ENCODE measurements around the gene CPE. TPM values are rescaled to one million over a fixed set of nuclear protein-coding genes. Genes with fewer than 3 reads are reported as not detected.
"Not testable (repeated sequence)": the region's sequence is repeated elsewhere in the genome, so short reads cannot be mapped to it uniquely, and the experiment has no call there.

Gene CPE
- polyA plus RNA-seq, 1 of the 3 experiments (the other 2 are of a cell fraction) = 18.2 TPM

GRCh38 chr4:165450871-165451270 is 72.1 kb downstream of the CPE start:
- no peaks in the 10 kb centered on the region for H3K9me2 ChIP-seq
- TF ChIP-seq FOXJ3 (CRISPR knock-in tag; IDR thresholded peaks at IDR 0.05) = no peak
- TF ChIP-seq SMC3 (IDR thresholded peaks at IDR 0.05; ENCODE audit: low read depth, low read length) = no peak
- no peak for TF ChIP-seq FOSL2 (IDR thresholded peaks at IDR 0.05; ENCODE audit: borderline replicate concordance, low read depth)
- no peak for TF ChIP-seq YY1 (IDR thresholded peaks at IDR 0.05; ENCODE audit: low read depth)
- no peak for TF ChIP-seq RAD21 (IDR thresholded peaks at IDR 0.05; ENCODE audit: low read length)
- no peak for TF ChIP-seq TEAD4 (IDR thresholded peaks at IDR 0.05; ENCODE audit: borderline replicate concordance, insufficient read depth)
- no peak for TF ChIP-seq REST (IDR thresholded peaks at IDR 0.05; ENCODE audit: low read depth, low read length)
- no peak overlapping the region for H3K4me2 ChIP-seq
- no peak overlapping the region for H2AFZ ChIP-seq (ENCODE audit: low read depth)
- ChIA-PET POLR2A (no interaction called here), CTCF (no interaction called here)
- no peaks in the 10 kb centered on the region for H3F3A ChIP-seq (replicated peaks; ENCODE audit: insufficient read depth)
- no peaks in the 10 kb centered on the region for H3K27me3 ChIP-seq (ENCODE audit: insufficient read depth)
- DNase-seq = no peak
- no peak overlapping the region for H3K27ac ChIP-seq (ENCODE audit: low read depth in 2 of 2, low read length in 1 of 2)
- H4K20me1 ChIP-seq (ENCODE audit: insufficient read depth) = no peaks in the 10 kb centered on the region
- no peaks in the 10 kb centered on the region for H3K9me3 ChIP-seq
- H3K79me2 ChIP-seq (ENCODE audit: insufficient read depth) = no peaks in the 10 kb centered on the region
- H3K9ac ChIP-seq = no peak overlapping the region
- no peaks in the 10 kb centered on the region for H3K36me3 ChIP-seq (replicated peaks in 1 of 2; ENCODE audit: control insufficient read depth in 1 of 2, insufficient read depth in 2 of 2, low read length in 1 of 2)
- H3K4me3 ChIP-seq (ENCODE audit: low read depth in 2 of 2, low read length in 1 of 2) = no peak overlapping the region
- no peaks in the 10 kb centered on the region for H3K4me1 ChIP-seq (ENCODE audit: control insufficient read depth in 1 of 2, insufficient read depth in 2 of 2, low read depth in 1 of 2, low read length in 1 of 2)
- 77% methylated on average over 5 of the region's 5 CpGs for WGBS (ENCODE audit: low lambda C conversion rate)

GRCh38 chr4:165453140-165453539 is 74.3 kb downstream of the CPE start:
- H3K4me3 ChIP-seq (ENCODE audit: low read depth in 2 of 2, low read length in 1 of 2); H3K9me3 ChIP-seq; H3K4me1 ChIP-seq (ENCODE audit: control insufficient read depth in 1 of 2, insufficient read depth in 2 of 2, low read depth in 1 of 2, low read length in 1 of 2); H4K20me1 ChIP-seq (ENCODE audit: insufficient read depth); H2AFZ ChIP-seq (ENCODE audit: low read depth); H3K27ac ChIP-seq (ENCODE audit: low read depth in 2 of 2, low read length in 1 of 2); H3K27me3 ChIP-seq (ENCODE audit: insufficient read depth); H3F3A ChIP-seq (replicated peaks; ENCODE audit: insufficient read depth); H3K4me2 ChIP-seq; H3K79me2 ChIP-seq (ENCODE audit: insufficient read depth); POLR2A ChIA-PET; DNase-seq; H3K36me3 ChIP-seq (replicated peaks in 1 of 2; ENCODE audit: control insufficient read depth in 1 of 2, insufficient read depth in 2 of 2, low read length in 1 of 2); H3K9me2 ChIP-seq; H3K9ac ChIP-seq: not testable (repeated sequence)
- CTCF ChIA-PET = interaction anchor here (0.6 to 6.1 kb wide), 8 partner anchors 8 to 322 kb away, joined by 3 to 20 read pairs (median 4); no protein-coding TSS in a partner anchor
- WGBS (ENCODE audit: low lambda C conversion rate) = 33% methylated on average over 5 of the region's 5 CpGs

DNA sequence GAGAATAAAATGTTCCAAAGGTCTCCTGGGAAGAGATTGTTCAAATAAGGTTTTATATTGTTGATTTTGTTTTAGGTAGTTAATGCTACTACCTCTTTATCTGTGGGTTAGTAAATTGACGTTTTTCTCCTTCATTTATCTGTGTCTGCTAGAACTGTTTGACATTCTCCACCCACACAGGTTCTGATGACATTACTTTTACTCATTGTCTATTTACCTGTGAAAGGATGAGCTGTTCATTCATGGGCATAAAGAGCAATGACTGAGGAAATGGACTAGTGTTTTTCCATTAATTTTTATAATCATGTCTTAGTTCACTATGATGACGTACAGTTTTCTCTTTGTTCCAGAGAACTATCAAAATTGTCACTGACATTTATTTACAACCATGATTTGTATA is 75.6 kb downstream of the CPE start:
- no peaks in the 10 kb centered on the region; a peak in 2 of 4 replicates for H3K4me1 ChIP-seq (ENCODE audit: control insufficient read depth in 1 of 2, insufficient read depth in 2 of 2, low read depth in 1 of 2, low read length in 1 of 2)
- H3K27ac ChIP-seq (ENCODE audit: low read depth in 2 of 2, low read length in 1 of 2) = no peak overlapping the region
- H3F3A ChIP-seq (replicated peaks; ENCODE audit: insufficient read depth) = no peaks in the 10 kb centered on the region
- no peaks in the 10 kb centered on the region for H3K79me2 ChIP-seq (ENCODE audit: insufficient read depth)
- CTCF ChIA-PET = interaction anchor here (1.4 to 6.1 kb wide), 4 partner anchors 9 to 323 kb away, joined by 4 to 20 read pairs (median 7); no protein-coding TSS in a partner anchor
- H2AFZ ChIP-seq (ENCODE audit: low read depth) = no peak overlapping the region
- no peak overlapping the region for H3K4me3 ChIP-seq (ENCODE audit: low read depth in 2 of 2, low read length in 1 of 2)
- no peaks in the 10 kb centered on the region for H4K20me1 ChIP-seq (ENCODE audit: insufficient read depth)
- H3K9ac ChIP-seq = no peak overlapping the region
- no peak for TF ChIP-seq TCF12 (IDR thresholded peaks at IDR 0.05)
- TF ChIP-seq NFIC (IDR thresholded peaks at IDR 0.05; ENCODE audit: borderline replicate concordance) = no peak
- H3K9me2 ChIP-seq = no peaks in the 10 kb centered on the region
- DNase-seq = no peak
- 31% methylated on average over 2 of the region's 2 CpGs for WGBS (ENCODE audit: low lambda C conversion rate)
- no peaks in the 10 kb centered on the region for H3K27me3 ChIP-seq (ENCODE audit: insufficient read depth)
- H3K9me3 ChIP-seq = no peaks in the 10 kb centered on the region
- H3K4me2 ChIP-seq = no peak overlapping the region
- POLR2A ChIA-PET = no interaction called here
- no peaks in the 10 kb centered on the region for H3K36me3 ChIP-seq (replicated peaks in 1 of 2; ENCODE audit: control insufficient read depth in 1 of 2, insufficient read depth in 2 of 2, low read length in 1 of 2)
